GM21423 (cell line): ENCODE results near the gene HSPB2.
A peak's percentile ranks its signal among the peaks of the same experiment; 100 is the strongest.
"Not testable (repeated sequence)": the region's sequence is repeated elsewhere in the genome, so short reads cannot be mapped to it uniquely, and the experiment has no call there.

Experiments used
- ATAC-seq: cut with Tn5 transposase; IDR thresholded peaks from one replicate; pipeline ENCODE4 v1.9.1; 2021; ENCODE audit warnings: mild to moderate bottlenecking, moderate library complexity; ENCODE audit not compliant: unreplicated experiment

The HSPB2 gene, protein sequence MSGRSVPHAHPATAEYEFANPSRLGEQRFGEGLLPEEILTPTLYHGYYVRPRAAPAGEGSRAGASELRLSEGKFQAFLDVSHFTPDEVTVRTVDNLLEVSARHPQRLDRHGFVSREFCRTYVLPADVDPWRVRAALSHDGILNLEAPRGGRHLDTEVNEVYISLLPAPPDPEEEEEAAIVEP

DNA sequence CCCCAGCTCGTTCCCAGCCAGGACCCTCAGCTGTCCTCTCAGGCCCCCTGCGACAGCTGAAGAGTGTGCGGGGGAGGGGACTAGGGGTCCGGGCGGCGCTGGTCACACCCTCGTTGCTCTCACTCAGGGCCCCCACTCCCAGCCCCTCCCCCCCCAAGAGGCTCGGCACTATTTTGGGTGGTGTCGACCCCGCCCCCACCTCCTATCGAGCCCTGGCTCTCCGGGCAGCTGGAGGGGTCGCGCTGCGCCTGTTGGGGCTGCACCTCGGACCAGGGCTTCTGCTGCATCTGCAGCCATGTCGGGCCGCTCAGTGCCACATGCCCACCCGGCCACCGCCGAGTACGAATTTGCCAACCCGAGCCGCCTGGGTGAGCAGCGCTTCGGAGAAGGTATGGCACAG lies at the start of gene HSPB2:
Gene HSPB2, plus strand, starts transcription at position 200 of the 400 bp plus-strand sequence. Its CDS starts 96 bp downstream, at position 296.
- no peak for ATAC-seq

DNA sequence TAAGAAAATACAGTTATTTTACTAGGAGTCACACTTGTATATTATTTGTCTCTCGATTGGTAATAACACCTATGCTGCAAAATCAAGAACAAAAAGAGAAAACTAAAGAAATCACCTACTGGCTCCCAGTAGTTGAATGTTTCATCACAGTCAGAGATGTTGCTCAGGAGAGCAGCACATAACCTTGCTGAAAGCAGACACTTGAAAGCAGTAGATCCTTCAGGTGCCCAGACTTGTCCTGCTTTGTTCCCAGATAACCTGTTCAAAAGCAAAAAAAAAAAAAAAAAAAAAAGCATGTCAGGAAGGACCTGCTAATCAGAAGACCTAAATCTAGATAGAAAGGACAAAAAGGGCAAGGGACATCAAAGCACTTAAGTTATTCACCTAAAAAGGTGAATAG lies 42.4 kb upstream of the HSPB2 start:
- no peak for ATAC-seq

GRCh38 chr11:111870522-111870885 lies 42.0 kb upstream of the HSPB2 start:
- peak; percentile 17 for ATAC-seq

GRCh38 chr11:111870886-111871692 lies 41.4 kb upstream of the HSPB2 start, which contains the start of gene ALG9:
ALG9 (minus strand) TSS chr11:111871581; CDS start chr11:111871482, 99 bp downstream.
- ATAC-seq, result peak; percentile 89

DNA sequence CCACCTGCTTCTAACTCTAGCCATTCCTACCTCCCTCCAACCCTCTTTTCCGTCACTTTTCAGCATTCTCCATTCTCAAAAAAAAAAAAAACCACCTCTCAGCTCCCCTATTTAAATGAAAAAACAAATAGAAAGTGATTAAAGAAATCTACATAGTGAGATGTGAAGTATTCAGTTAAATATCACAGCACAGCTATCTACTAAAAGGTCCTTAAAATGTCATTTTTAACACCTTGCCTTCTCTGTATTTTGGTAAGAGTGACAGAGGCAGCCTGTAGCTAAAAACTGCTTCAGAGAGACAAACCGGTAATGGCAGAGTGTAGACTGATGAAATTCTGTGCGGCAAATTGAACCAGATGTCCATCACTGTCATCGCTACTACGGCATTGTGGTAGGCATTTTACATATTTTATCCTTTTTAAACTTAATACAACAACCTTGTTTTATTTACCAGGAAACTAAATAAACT lies 40.8 kb upstream of the HSPB2 start:
- ATAC-seq, result no peak

GRCh38 chr11:111878385-111878848 lies 34.1 kb upstream of the HSPB2 start:
- ATAC-seq, result no peak

DNA sequence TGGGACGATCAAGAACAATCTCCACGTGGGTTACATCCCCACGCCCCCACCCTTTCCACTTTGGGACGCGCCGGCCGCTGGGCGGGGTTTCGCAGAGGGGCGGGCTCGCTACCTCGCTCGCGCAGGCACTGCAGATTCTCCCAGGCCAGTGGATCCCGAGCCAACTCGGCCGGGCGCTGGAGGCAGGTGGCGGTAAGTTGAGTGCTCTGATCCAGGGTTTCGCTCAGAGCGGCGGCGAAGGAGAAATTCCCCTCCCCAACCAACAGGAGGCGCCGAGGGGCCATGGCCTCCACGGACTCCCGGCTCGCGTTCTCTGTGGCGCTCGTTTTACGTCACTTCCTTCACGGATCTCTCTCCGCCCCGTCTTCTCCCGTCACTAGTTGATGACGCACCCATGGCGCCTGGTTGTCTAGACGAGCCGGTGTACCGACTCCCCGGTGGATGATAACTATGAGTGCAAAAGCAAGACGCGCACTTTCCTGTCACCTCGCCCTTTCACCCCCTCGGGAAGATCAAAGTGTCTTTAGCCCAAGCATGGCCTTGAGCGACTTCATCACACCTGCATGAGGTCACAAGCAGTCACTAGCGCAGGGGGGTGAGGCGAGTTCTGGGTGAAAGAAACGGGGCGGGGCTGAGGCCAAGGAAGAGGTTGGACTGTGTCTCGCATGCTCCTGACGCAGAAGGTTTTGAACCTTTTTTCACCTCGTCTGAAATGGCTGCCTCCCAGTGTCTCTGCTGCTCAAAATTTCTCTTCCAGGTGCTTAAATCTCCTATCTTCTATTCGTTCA lies 33.5 kb upstream of the HSPB2 start, which contains the start of the genes CFAP68 and FDXACB1:
Gene CFAP68, plus strand, starts transcription at position 693 of the 788 bp plus-strand sequence. Its CDS starts 20 bp downstream, at position 713.
Gene FDXACB1, minus strand, starts transcription at position 317 of the 788 bp plus-strand sequence. Its CDS starts 33 bp downstream, at position 284.
- peak; percentile 90 for ATAC-seq

- ATAC-seq, result no peak
Observed at GRCh38 chr11:111879637-111879960, 32.9 kb upstream of the HSPB2 start.

- ATAC-seq, result no peak
Observed at GRCh38 chr11:111882202-111882601, 30.3 kb upstream of the HSPB2 start.

- ATAC-seq, result not testable (repeated sequence)
Observed at GRCh38 chr11:111885053-111885452, 27.5 kb upstream of the HSPB2 start.

- no peak for ATAC-seq
Observed at GRCh38 chr11:111886032-111886431, 26.5 kb upstream of the HSPB2 start.

DNA sequence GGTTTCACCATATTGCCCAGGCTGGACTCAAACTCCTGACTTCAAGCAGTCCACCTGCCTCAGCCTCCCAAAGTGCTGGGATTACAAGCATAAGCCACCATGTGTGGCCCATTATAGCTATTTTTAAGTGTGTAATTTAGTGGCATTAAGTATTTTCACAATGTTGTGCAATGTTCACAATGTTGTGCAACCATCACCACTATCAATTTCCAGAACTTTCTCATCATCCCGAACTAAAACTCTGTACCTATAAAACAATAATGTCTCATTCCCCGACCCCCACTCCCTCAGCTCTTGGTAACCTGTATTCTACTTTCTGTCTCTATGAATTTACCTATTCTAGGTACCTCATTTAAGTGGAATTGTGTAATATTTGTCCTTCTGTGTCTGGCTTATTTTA lies 25.7 kb upstream of the HSPB2 start:
- ATAC-seq, result no peak

GRCh38 chr11:111905411-111905810 lies 7.1 kb upstream of the HSPB2 start:
- no peak for ATAC-seq

DNA sequence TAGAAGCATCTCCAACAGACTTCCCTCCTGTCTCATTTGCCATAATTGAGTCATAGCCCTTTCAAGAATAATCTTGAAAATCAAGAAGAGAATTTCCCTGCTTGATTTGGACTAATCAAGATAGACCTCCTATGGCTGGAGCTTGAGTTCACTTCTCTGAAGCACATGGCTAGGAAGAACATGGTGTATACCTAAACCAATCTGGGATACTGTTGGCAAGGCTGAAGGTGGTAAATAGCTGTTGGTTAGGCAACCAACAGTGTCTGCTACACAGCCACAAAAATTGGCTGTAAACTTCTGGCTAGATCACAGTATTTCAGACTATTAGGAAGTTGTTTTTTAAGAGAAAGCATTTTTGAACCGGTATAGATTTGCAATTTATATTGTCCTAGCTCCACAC lies 5.9 kb upstream of the HSPB2 start:
- no peak for ATAC-seq

GRCh38 chr11:111908639-111909305 lies 3.8 kb upstream of the HSPB2 start:
- no peak for ATAC-seq

- no peak for ATAC-seq
Observed at GRCh38 chr11:111909378-111909777, 3.2 kb upstream of the HSPB2 start.

- ATAC-seq, result no peak
Observed at GRCh38 chr11:111910676-111911562, 1.6 kb upstream of the HSPB2 start.

DNA sequence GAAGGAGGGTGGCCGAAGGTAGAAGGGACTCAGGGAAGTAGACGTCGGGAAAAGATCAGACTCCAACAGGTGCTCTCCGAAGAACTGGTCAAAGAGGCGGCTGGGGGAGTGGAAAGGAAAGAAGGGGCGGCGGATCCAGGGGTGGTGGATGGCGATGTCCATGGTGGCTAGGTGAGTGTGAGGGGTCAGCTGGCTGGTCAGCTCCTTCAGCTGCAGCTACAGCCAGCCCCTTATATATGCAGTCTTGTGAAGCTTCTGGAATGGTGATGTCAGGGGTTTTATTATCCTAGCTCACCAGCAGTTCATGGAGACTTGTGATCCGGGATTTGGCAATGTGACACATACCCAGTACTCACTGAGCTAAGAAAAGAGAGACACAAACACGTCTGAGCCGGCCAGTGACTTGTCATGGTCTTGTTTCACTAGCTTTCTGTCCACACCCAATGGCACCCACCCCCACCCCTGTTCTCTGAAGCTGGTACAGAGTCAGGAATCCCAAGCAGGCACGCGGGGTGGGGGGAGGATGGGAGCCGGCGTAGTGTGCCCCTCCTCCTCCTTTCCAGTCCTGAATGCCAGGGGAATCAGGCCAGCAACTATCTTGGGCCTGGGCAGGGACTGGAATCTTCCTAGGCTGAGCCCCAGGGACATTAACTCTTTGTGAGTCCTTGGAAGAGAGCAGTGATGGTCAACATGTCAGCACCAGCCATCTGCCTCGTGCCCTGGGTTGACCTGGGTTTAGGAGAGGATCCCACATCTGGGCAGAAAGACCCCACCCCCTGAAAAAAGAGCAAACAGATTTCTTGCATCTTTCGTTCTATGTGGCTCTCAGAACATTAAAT lies 752 bp upstream of the HSPB2 start, which contains the start of gene CRYAB:
Gene CRYAB, minus strand, starts transcription at position 208 of the 839 bp plus-strand sequence. Its CDS starts 46 bp downstream, at position 162.
- no peak for ATAC-seq
